ENCODE data around the gene CPT1A.

Gene CPT1A

GRCh38 chr11:68784653-68785052, 57.1 kb downstream of the CPT1A start:
- no peak overlapping the region for H3K4me3 ChIP-seq (ENCODE audit: low read depth, low read length)
- H3K27ac ChIP-seq (ENCODE audit: low read depth, low read length) = no peak overlapping the region
- H3K4me1 ChIP-seq (ENCODE audit: control insufficient read depth, insufficient read depth, low read length) = peaks cover 6% of the 10 kb centered on the region; the same call in 1 of the 2 replicates
- peaks cover 51% of the 10 kb centered on the region for H3K36me3 ChIP-seq (ENCODE audit: control insufficient read depth, insufficient read depth, low read length)
- H3K9ac ChIP-seq (ENCODE audit: low read length) = no peak overlapping the region
- no peaks in the 10 kb centered on the region for H3K27me3 ChIP-seq (ENCODE audit: control insufficient read depth, insufficient read depth, low read length)
- no peaks in the 10 kb centered on the region for H3K9me3 ChIP-seq (ENCODE audit: control insufficient read depth, insufficient read depth, low read depth, low read length)

- Histone ChIP-seq H3K27ac (ENCODE audit: low read depth, low read length) (no peak overlapping the region), H3K4me1 (ENCODE audit: control insufficient read depth, insufficient read depth, low read length) (peaks cover 6% of the 10 kb centered on the region; the same call in 1 of the 2 replicates), H3K27me3 (ENCODE audit: control insufficient read depth, insufficient read depth, low read length) (no peaks in the 10 kb centered on the region), H3K9ac (ENCODE audit: low read length) (no peak overlapping the region), H3K9me3 (ENCODE audit: control insufficient read depth, insufficient read depth, low read depth, low read length) (no peaks in the 10 kb centered on the region), H3K4me3 (ENCODE audit: low read depth, low read length) (no peak overlapping the region), H3K36me3 (ENCODE audit: control insufficient read depth, insufficient read depth, low read length) (peaks cover 55% of the 10 kb centered on the region)
Observed at GRCh38 chr11:68783216-68783821, 58.4 kb downstream of the CPT1A start.

- H3K27me3 ChIP-seq (ENCODE audit: control insufficient read depth, insufficient read depth, low read length) = no peaks in the 10 kb centered on the region
- no peak overlapping the region for H3K9ac ChIP-seq (ENCODE audit: low read length)
- peaks cover 57% of the 10 kb centered on the region for H3K36me3 ChIP-seq (ENCODE audit: control insufficient read depth, insufficient read depth, low read length)
- no peak overlapping the region for H3K4me3 ChIP-seq (ENCODE audit: low read depth, low read length)
- peaks cover 6% of the 10 kb centered on the region; the same call in 1 of the 2 replicates for H3K4me1 ChIP-seq (ENCODE audit: control insufficient read depth, insufficient read depth, low read length)
- no peak overlapping the region for H3K27ac ChIP-seq (ENCODE audit: low read depth, low read length)
- no peaks in the 10 kb centered on the region for H3K9me3 ChIP-seq (ENCODE audit: control insufficient read depth, insufficient read depth, low read depth, low read length)
Observed at GRCh38 chr11:68782711-68783110, 59.0 kb downstream of the CPT1A start.

GRCh38 chr11:68780829-68781228, 60.9 kb downstream of the CPT1A start:
- H3K27ac ChIP-seq (ENCODE audit: low read depth, low read length) = no peak overlapping the region
- H3K4me1 ChIP-seq (ENCODE audit: control insufficient read depth, insufficient read depth, low read length) = peaks cover 6% of the 10 kb centered on the region; the same call in 1 of the 2 replicates
- H3K9me3 ChIP-seq (ENCODE audit: control insufficient read depth, insufficient read depth, low read depth, low read length) = no peaks in the 10 kb centered on the region
- H3K9ac ChIP-seq (ENCODE audit: low read length) = no peak overlapping the region
- H3K27me3 ChIP-seq (ENCODE audit: control insufficient read depth, insufficient read depth, low read length) = no peaks in the 10 kb centered on the region
- no peak overlapping the region for H3K4me3 ChIP-seq (ENCODE audit: low read depth, low read length)
- peaks cover 68% of the 10 kb centered on the region for H3K36me3 ChIP-seq (ENCODE audit: control insufficient read depth, insufficient read depth, low read length)

GRCh38 chr11:68778205-68778604, 63.5 kb downstream of the CPT1A start:
- peaks cover 6% of the 10 kb centered on the region; the same call in 1 of the 2 replicates for H3K4me1 ChIP-seq (ENCODE audit: control insufficient read depth, insufficient read depth, low read length)
- no peaks in the 10 kb centered on the region for H3K9me3 ChIP-seq (ENCODE audit: control insufficient read depth, insufficient read depth, low read depth, low read length)
- H3K4me3 ChIP-seq (ENCODE audit: low read depth, low read length) = no peak overlapping the region
- peaks cover 75% of the 10 kb centered on the region for H3K36me3 ChIP-seq (ENCODE audit: control insufficient read depth, insufficient read depth, low read length)
- H3K27ac ChIP-seq (ENCODE audit: low read depth, low read length) = no peak overlapping the region
- no peaks in the 10 kb centered on the region for H3K27me3 ChIP-seq (ENCODE audit: control insufficient read depth, insufficient read depth, low read length)
- H3K9ac ChIP-seq (ENCODE audit: low read length) = no peak overlapping the region

- Histone ChIP-seq H3K36me3 (ENCODE audit: control insufficient read depth, insufficient read depth, low read length) (peaks cover 79% of the 10 kb centered on the region), H3K4me1 (ENCODE audit: control insufficient read depth, insufficient read depth, low read length) (peaks cover 6% of the 10 kb centered on the region; the same call in 1 of the 2 replicates), H3K27ac (ENCODE audit: low read depth, low read length) (no peak overlapping the region), H3K9me3 (ENCODE audit: control insufficient read depth, insufficient read depth, low read depth, low read length) (no peaks in the 10 kb centered on the region), H3K27me3 (ENCODE audit: control insufficient read depth, insufficient read depth, low read length) (no peaks in the 10 kb centered on the region), H3K4me3 (ENCODE audit: low read depth, low read length) (no peak overlapping the region), H3K9ac (ENCODE audit: low read length) (no peak overlapping the region)
Observed at GRCh38 chr11:68776442-68777235, 65.1 kb downstream of the CPT1A start.

GRCh38 chr11:68775951-68776388, 65.7 kb downstream of the CPT1A start:
- H3K9me3 ChIP-seq (ENCODE audit: control insufficient read depth, insufficient read depth, low read depth, low read length) = no peaks in the 10 kb centered on the region
- no peak overlapping the region for H3K27ac ChIP-seq (ENCODE audit: low read depth, low read length)
- no peak overlapping the region for H3K9ac ChIP-seq (ENCODE audit: low read length)
- peaks cover 4% of the 10 kb centered on the region; the same call in 1 of the 2 replicates for H3K4me1 ChIP-seq (ENCODE audit: control insufficient read depth, insufficient read depth, low read length)
- no peak overlapping the region for H3K4me3 ChIP-seq (ENCODE audit: low read depth, low read length)
- H3K27me3 ChIP-seq (ENCODE audit: control insufficient read depth, insufficient read depth, low read length) = no peaks in the 10 kb centered on the region
- H3K36me3 ChIP-seq (ENCODE audit: control insufficient read depth, insufficient read depth, low read length) = peaks cover 81% of the 10 kb centered on the region

GRCh38 chr11:68774194-68774585, 67.5 kb downstream of the CPT1A start:
- Histone ChIP-seq H3K4me3 (ENCODE audit: low read depth, low read length) (no peak overlapping the region), H3K4me1 (ENCODE audit: control insufficient read depth, insufficient read depth, low read length) (no peaks in the 10 kb centered on the region), H3K27me3 (ENCODE audit: control insufficient read depth, insufficient read depth, low read length) (no peaks in the 10 kb centered on the region), H3K36me3 (ENCODE audit: control insufficient read depth, insufficient read depth, low read length) (peaks cover 84% of the 10 kb centered on the region), H3K9ac (ENCODE audit: low read length) (no peak overlapping the region), H3K27ac (ENCODE audit: low read depth, low read length) (no peak overlapping the region), H3K9me3 (ENCODE audit: control insufficient read depth, insufficient read depth, low read depth, low read length) (no peaks in the 10 kb centered on the region)

- Histone ChIP-seq H3K27me3 (ENCODE audit: control insufficient read depth, insufficient read depth, low read length) (no peaks in the 10 kb centered on the region), H3K4me3 (ENCODE audit: low read depth, low read length) (no peak overlapping the region), H3K36me3 (ENCODE audit: control insufficient read depth, insufficient read depth, low read length) (peaks cover 85% of the 10 kb centered on the region), H3K9ac (ENCODE audit: low read length) (no peak overlapping the region), H3K9me3 (ENCODE audit: control insufficient read depth, insufficient read depth, low read depth, low read length) (no peaks in the 10 kb centered on the region), H3K4me1 (ENCODE audit: control insufficient read depth, insufficient read depth, low read length) (no peaks in the 10 kb centered on the region), H3K27ac (ENCODE audit: low read depth, low read length) (no peak overlapping the region)
Observed at GRCh38 chr11:68773521-68774193, 68.1 kb downstream of the CPT1A start.

GRCh38 chr11:68772936-68773335, 68.8 kb downstream of the CPT1A start:
- no peak overlapping the region for H3K4me3 ChIP-seq (ENCODE audit: low read depth, low read length)
- no peak overlapping the region for H3K9ac ChIP-seq (ENCODE audit: low read length)
- H3K36me3 ChIP-seq (ENCODE audit: control insufficient read depth, insufficient read depth, low read length) = peaks cover 88% of the 10 kb centered on the region
- no peaks in the 10 kb centered on the region for H3K27me3 ChIP-seq (ENCODE audit: control insufficient read depth, insufficient read depth, low read length)
- no peak overlapping the region for H3K27ac ChIP-seq (ENCODE audit: low read depth, low read length)
- no peaks in the 10 kb centered on the region for H3K9me3 ChIP-seq (ENCODE audit: control insufficient read depth, insufficient read depth, low read depth, low read length)
- no peaks in the 10 kb centered on the region for H3K4me1 ChIP-seq (ENCODE audit: control insufficient read depth, insufficient read depth, low read length)

- H3K4me3 ChIP-seq (ENCODE audit: low read depth, low read length) = no peak overlapping the region
- H3K27me3 ChIP-seq (ENCODE audit: control insufficient read depth, insufficient read depth, low read length) = no peaks in the 10 kb centered on the region
- H3K27ac ChIP-seq (ENCODE audit: low read depth, low read length) = no peak overlapping the region
- H3K4me1 ChIP-seq (ENCODE audit: control insufficient read depth, insufficient read depth, low read length) = no peaks in the 10 kb centered on the region
- no peaks in the 10 kb centered on the region for H3K9me3 ChIP-seq (ENCODE audit: control insufficient read depth, insufficient read depth, low read depth, low read length)
- H3K9ac ChIP-seq (ENCODE audit: low read length) = no peak overlapping the region
- peaks cover 73% of the 10 kb centered on the region for H3K36me3 ChIP-seq (ENCODE audit: control insufficient read depth, insufficient read depth, low read length)
Observed at GRCh38 chr11:68770781-68771180, 70.9 kb downstream of the CPT1A start.

Measured in HUES6 (cell line).